COR-L47 (cell line): Measurements from ENCODE around the gene KBTBD6.
"Not testable (repeated sequence)": the region's sequence is repeated elsewhere in the genome, so short reads cannot be mapped to it uniquely, and the experiment has no call there.

ENCODE experiments used
- DNase-seq: peaks from one replicate; lab custom pipeline; 2025; lab: John Stamatoyannopoulos, UW

The KBTBD6 gene, protein sequence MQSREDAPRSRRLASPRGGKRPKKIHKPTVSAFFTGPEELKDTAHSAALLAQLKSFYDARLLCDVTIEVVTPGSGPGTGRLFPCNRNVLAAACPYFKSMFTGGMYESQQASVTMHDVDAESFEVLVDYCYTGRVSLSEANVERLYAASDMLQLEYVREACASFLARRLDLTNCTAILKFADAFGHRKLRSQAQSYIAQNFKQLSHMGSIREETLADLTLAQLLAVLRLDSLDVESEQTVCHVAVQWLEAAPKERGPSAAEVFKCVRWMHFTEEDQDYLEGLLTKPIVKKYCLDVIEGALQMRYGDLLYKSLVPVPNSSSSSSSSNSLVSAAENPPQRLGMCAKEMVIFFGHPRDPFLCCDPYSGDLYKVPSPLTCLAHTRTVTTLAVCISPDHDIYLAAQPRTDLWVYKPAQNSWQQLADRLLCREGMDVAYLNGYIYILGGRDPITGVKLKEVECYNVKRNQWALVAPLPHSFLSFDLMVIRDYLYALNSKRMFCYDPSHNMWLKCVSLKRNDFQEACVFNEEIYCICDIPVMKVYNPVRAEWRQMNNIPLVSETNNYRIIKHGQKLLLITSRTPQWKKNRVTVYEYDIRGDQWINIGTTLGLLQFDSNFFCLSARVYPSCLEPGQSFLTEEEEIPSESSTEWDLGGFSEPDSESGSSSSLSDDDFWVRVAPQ

DNA sequence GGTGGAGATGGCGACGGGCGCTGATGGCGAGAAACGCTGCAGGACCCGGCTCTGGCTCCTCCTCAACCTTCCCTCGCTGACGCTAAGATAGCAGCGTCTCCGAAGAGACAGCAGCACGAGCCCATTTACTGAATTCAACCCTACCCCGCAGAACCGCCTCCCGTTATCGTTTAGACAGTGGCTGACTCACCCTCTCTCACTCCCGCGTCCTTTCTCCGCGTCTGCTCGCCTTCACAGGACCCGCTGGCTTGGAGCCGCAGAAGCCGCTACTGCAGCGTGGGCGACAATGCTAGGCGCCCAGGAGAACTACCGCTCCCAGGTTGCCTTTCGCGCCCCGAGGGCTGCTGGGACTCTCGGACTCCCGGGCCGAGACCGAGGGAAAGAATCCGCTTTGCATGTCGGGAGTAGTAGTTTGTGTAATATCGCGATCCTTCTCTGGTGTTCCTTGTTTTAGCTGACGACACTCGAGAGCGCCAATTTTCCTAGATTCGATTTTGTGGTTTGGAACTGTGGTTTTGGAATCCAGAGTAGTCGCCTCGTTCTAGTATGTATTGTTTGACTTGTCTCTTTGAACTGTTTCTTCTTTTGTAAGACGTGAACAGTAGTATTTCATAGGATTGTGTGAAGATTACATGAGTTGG, at the start of gene KBTBD6:
KBTBD6 (minus strand) TSS at position 291 of the 641 bp plus-strand sequence. CDS start 291 bp downstream, outside the sequence.
- DNase-seq: peak; percentile 98

DNA sequence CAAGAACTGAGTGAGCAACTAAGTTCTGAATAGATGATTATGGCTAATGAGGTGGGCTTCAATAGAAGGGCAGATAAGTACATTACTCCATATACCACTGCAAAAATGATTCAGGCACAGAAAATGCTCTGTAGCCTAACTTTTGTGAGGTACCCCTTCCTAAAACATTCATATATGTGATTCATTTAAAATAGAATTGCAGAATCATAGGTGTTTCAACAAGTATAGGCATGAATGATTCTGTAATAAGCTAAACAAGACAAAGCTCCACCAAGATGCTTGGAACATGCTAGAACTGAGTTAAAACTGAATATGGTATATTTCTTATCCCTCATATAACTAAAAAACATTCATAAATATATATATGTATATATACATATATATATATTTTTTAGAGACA, 49.6 kb upstream of the KBTBD6 start:
- DNase-seq: no peak

DNA sequence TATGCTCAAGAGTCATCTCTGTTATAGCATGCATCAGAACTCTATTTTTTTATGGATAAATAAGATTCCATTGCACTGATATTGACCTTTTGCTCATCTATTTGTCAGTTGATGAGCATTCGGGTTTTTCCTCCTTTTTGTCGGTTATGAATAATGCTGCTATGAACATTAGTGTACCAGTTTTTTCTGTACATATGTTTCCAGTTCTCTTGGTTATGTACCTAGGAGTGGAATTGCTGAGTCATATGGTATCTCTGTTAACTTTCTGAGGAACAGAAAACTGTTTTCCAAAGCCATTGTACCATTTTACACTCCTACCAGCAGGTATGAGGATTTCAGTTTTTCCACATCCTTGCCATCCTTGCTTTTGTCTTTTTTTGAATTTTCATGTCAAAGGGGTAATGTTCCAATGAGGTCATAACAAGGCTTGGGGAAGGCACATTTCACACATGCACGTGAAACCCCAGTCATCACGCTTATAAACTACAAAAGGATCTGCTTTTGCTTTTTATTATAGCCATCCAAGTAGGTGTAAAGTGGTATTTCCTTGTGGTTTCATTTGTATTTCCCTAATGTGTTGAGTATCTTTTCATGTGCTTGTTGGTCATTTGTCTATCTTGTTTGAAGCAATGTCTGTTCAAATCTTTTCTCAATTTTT, 47.1 kb upstream of the KBTBD6 start:
- no peak for DNase-seq

DNA sequence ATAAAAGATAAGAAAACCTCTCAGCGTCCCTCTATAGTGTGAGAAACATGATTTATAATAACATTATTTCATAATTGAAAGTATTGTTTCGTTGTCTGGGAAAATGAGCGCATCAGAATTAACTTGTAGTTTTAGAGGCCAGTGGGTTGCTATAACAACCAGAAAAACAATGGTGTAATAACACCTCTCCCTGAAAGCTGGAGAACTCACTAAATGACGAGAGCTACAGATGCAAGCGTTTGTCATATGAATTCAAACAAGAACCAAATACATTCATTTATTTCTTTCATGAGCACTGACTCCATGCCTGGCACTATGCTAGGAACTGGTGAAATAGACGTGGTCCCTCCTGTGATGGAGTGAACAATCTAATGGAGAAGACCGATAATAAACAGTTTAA, 45.4 kb upstream of the KBTBD6 start:
- DNase-seq: no peak

DNA sequence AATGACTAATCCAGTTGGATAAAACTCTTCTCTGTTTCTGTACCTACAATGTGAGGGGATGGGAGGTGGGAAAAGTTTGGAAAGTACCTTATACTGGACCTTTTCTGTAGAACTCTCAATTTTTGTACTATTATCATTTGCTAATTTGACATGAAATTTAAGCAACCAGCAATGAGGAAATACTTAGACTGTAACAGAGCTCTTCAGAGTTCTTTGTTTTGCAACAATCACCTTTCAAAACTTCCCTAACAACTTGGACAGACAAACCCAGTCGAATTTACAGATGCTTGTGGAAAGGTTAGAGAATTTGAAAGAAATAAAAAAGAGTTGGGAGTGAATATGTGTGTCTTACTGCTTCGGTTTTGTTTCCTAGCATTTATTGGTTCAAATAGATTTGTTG, 45.0 kb upstream of the KBTBD6 start:
- DNase-seq: no peak

DNA sequence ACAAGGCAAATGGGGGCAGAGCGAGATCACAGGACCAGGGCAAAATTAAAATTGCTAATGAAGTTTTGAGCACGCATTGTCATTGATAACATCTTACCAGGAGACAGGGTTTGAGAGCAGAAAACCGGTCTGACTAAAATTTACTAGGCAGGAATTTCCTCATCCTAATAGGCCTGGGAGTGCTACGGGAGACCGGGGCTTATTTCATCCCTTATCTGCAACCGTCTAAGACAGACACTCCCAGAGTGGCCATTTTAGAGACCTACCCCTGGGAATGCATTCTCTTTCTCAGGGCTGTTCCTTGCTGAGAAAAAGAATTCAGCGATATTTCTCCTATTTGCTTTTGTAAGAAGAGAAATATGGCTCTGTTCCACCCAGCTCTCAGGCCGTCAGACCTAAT, 43.0 kb upstream of the KBTBD6 start:
- not testable (repeated sequence) for DNase-seq

DNA sequence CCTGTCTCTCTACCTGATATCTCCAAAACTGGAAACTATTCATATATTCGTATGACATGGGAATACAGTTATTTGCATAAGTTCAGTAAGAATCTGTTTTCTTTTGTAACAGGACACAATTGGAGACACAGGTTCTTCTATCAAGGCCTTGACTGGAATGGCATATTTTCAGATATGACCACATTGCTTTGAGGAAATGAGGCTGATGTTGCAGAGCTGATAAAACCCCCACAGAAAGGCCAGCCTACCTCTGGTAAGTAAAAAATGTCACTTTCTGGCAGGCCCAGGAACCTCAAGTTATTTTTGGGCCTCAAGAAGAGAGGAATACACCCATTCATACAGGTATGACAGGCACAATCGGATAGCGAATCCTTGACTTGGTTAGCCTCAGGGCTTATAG, 29.5 kb upstream of the KBTBD6 start:
- no peak for DNase-seq

DNA sequence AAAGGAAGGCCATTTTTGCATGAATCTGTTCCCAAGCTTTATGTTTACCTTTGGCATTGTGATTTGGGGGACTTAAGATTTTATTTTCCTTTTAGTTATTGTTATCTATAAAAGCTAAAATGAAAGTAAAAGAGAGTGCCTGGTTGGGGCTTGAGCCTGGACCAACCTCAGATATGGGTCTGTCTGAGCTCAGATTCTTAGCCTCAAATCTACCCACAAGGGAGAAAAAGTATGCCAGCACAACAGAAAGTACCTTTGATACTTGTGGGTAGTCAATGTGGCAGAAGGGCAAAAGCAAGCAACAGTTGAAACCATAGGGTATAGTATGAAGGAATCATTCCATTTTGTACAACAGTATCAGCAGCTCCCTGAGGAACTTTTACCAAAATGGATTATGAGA, 26.6 kb upstream of the KBTBD6 start:
- DNase-seq: no peak

DNA sequence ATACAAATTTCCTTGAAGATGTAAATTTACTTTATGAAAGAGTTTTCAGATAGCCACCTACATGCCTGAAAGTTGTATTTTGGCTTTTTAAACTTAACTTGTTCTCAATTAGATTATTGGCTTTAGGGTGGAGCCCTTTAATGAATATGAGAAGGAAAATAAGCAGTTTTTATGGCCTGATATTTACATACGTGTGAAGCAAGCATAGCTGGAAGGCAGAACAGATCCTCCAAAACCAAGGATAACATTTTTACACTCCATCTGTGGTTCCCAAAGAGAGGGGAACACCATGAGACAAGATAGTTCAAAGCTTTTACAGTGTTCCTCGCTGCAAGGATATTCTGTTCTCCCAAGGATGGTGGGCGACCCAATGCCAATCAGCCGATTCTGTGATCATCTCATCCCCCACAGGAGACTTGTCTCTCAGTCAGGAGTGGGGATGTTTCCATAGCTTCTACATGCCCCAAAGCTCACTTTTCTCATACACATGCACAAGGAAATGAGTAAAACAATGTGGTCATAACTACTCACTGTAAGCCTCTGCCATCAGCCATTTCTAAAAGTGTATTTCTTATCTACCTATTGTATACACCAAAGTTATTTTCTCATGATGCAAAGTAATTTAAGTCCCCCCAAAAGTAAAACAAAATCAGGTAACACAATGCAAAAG, 24.6 kb upstream of the KBTBD6 start:
- no peak for DNase-seq

DNA sequence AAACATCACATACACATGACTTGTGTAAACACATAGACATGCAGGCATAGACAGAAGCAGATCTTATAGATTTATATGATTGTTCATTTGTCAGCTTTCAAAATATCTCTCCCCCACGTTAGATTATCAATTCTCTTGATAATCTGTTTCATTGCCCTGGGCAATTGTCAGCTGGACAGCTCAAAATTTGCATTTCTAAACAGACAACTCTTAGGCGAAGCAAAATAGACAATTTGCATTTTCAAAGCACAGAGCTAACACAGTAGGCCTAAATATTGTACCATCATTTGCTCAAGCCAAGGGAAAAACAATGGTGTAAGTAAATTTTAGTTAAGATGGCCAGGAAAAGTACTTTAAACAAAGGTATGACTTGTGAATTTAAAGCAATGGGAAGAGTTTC, 24.0 kb upstream of the KBTBD6 start:
- no peak for DNase-seq

DNA sequence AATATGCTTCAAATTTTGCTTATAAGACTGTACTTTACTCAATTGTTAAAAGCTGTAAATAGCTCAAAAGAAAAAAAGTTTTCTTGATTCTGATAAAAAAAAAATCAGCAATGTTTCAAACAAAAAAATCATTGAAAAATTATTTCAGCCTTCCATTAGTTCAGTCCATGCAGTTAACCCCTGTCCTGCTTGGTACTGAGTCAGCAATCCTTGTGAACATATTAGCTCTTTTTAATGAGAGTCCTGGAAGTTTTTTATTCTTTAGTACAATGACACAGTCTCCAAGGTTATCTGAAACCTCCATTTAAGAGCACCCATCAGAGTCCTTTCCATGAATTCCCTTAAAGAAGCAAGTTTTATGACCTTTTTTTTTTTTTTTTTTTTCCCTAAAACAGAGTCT, 21.4 kb upstream of the KBTBD6 start:
- DNase-seq: no peak

DNA sequence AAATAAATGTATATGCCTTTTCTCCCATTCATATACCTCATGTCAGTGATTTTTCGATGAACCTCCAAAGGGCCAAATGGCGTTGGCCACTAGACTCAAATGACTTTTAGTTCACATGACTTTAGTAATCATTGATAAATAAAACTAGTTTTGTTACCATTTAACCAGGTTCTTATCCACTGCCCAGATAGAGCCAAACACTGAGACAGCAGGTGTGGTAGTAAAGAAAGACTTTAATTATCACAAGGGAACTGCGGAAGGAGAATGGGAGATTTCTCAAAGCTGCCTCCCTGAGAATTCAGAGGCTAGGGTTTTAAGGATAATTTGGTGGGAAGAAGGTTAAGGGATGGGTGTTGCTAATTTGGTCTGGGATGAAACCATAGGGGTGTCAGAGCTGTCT, 19.4 kb upstream of the KBTBD6 start:
- no peak for DNase-seq

DNA sequence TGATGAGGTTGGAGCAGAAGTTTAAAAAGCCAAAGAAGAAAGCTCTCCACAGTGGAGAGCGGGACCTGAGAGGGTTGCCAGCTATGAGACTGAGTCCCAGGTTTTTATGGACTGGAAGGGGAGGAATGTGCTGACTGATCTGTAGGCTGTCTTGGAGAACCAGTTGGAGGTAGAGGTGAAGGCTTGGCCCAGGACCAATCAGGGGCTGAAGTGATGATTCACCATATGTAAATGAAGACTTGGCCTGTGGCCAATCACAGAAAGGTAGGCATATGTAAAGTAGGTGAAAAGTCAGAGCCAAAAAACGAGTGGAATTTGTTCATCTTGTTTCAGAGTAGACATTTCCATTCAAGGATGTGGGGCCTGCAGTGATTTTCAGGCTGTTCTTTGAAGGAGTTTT, 17.5 kb upstream of the KBTBD6 start:
- no peak for DNase-seq

DNA sequence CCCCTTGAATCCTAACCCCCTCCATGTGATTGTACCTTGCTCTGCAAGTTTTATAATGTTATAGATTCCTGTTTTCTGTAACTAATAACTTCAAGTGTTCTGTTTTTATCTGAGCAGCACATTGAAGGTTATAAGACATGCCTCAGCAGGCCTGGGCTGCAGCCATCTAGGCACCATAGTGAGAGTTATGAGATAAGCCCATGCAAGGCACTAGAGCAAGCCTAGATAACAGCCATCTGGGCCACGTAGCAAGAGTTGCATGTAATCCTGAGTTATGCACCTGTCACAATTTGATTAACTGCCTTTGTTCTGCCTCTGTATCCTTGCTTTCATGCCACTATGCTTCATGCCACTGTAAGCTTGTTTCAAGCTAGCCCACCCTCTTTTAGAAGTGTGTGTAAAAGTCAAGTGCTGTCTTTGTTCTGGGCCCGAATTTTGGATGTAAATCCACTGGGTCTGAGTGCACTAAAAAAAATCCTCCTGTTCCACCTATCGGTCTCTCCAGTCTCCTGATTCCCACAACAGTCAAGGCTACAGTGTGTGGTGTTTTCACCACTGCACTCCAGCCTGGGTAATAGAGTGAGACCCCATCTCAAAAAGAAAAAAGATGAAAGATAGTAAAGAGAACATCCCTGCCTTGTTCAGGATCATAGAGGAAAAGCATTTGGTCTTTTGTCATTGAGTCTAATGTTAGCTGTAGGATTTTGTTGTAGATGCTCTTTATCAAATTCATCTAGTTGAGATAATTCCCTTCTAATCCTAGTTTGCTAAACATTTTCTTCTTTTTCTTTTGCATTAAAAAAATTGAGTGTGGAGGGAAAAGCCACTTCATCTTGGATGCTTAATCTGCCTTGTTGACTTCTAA, 16.0 kb upstream of the KBTBD6 start:
- no peak for DNase-seq

DNA sequence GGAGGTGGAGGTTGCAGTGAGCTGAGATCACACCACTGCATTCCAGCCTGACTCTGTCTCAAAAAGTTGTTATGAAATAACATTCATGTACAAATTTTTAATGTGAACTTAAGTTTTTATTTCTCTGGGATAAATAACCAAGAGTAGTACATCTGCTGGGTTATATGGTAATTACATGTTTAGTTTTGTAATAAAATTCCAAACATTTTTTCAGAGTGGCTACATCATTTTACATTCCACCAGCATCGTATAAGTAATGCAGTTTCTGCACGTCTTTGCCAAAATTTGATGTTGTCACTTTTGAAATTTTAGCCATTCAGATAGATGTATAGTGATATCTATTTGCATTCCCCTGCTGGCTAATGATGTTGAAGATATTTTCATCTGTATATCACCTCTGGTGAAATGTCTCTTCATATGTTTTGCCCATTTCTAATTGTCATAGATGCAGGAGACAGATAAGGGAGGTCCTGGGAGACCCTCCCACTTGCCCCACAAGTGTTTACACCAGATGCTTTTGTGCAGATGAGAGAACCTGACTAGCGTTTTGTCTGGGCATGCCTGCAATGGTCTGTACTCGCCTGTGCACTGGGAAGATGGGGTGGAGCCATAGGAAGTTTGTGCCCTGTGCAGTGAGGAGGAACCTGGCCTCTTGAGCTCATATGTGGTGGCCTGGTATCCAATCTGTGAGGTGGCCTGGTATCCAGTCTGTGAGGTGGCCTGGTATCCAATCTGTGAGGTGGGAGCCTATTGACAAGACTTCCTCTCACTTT, 12.7 kb upstream of the KBTBD6 start:
- DNase-seq: no peak

DNA sequence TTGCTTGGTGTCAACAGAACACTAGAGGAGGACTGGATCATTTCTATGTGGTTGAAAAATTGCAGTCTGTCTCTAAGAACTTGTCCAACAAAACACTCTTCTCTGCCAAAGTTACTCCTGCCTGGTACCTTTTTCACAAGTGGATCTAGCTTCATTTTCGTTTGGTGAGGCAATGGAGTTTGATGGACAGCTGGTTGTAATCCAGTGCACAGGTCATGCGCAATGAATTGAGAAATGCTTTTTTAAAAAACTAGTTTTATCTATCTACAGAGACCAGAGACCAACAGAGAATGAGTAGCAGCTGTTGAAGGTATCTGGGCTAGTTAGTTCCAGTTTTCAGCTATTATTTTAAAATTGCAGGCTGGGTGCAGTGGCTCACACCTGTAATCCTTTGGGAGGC, 12.0 kb upstream of the KBTBD6 start:
- DNase-seq: no peak

DNA sequence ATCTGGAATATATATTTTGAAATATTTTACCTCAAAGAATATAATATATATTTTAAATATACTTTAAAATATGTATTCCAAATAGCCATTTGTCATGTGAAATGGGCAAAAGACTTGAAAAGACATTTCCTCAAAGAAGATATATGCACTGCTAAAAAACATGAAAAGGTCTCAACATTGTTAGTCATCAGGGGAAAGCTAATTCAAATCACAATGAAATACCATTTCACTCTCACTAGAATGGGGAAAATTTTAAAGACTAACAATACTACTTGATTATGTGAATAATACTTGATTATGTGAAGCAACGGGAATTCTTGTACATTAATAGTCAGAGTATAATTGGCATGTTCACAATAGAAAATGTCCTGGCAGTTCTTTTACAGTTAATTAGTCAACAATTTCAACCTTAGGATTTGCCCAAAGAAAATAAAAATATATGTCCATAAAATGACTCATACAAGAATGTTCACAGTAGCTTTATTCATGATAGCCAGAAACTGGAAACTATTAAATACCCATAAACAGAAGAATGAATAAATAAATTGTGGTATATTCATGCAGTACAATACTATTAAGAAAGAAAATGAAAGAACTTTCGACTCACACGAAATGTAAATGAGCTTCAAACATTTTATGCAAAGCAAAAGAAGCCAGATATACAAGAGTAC, 6.8 kb upstream of the KBTBD6 start:
- DNase-seq: no peak

DNA sequence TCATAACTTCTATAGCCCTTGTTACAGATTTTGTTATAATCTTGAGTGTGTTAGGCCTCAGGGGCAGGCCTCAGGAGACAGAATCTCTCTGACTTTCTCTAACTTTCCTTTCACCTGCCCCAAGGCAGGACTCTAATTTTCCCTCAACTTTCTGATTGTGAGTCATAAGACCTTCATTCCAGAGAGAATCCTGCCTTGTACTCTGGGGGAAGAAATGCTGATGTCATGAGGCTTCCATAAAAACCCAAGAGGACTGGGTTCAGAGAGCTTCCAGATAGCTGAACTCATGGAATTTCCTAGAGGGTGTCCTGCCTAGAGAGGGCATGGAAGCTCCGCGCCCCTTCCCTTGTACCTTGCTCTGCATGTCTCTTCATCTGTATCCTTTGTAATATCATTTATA, 5.3 kb upstream of the KBTBD6 start:
- no peak for DNase-seq

DNA sequence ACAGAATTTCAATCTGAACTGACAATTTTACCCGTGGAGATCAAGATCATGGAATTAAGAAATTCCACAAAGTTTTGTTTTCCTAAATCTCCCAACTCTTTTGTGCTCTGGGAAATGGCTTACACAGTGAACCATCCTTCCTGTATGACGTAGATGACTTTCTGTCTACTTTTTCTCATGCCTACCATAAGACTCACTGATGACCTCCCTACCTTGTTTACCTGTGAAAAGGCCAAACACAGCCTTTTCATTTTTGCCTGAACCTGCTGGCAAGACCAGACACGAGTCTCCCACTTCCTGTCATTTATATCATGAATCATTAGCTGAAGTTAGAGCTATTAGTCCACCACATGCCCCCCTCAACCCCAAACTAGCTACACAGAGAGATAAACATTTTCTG, 4.6 kb upstream of the KBTBD6 start:
- DNase-seq: no peak
